Measurements from ENCODE around the gene RBM18.

- no peak for TF ChIP-seq EZH2phosphoT487 (conservative IDR thresholded peaks at IDR 0.05; ENCODE audit: low read length)
- TF ChIP-seq, protein P1, sequence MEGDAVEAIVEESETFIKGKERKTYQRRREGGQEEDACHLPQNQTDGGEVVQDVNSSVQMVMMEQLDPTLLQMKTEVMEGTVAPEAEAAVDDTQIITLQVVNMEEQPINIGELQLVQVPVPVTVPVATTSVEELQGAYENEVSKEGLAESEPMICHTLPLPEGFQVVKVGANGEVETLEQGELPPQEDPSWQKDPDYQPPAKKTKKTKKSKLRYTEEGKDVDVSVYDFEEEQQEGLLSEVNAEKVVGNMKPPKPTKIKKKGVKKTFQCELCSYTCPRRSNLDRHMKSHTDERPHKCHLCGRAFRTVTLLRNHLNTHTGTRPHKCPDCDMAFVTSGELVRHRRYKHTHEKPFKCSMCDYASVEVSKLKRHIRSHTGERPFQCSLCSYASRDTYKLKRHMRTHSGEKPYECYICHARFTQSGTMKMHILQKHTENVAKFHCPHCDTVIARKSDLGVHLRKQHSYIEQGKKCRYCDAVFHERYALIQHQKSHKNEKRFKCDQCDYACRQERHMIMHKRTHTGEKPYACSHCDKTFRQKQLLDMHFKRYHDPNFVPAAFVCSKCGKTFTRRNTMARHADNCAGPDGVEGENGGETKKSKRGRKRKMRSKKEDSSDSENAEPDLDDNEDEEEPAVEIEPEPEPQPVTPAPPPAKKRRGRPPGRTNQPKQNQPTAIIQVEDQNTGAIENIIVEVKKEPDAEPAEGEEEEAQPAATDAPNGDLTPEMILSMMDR (IDR thresholded peaks at IDR 0.05; ENCODE audit: insufficient read depth, low read length, poor library complexity, severe bottlenecking): no peak
Observed at GRCh38 chr9:122239722-122240121, 24.9 kb downstream of the RBM18 start.

Data from SU-DHL-6 (cell line).